CD14-positive monocyte (primary cell): Measurements from ENCODE around the gene LACTBL1. TPM values are rescaled to one million over a fixed set of nuclear protein-coding genes. Genes with fewer than 3 reads are reported as not detected.

Experiments
- DNase-seq, 3 donors: peaks; one replicate each; pipeline ENCODE4 v3.0.0-alpha.2; 2011 to 2022
- H2AFZ ChIP-seq: 2 replicates; pipeline ENCODE4 v1.6.0; 2012; ENCODE audit warnings: mild to moderate bottlenecking, low read depth, low read length, inconsistent platforms; ENCODE audit not compliant: insufficient read depth, poor library complexity, severe bottlenecking
- H3K27ac ChIP-seq, 2 donors: 1 replicate in 1 of 2; 2 replicates in 1 of 2; pipeline ENCODE4 v1.5.1; 2012 to 2013; ENCODE audit warnings: low read length in 2 of 2, control low read depth in 1 of 2, inconsistent platforms in 1 of 2, low read depth in 1 of 2, mild to moderate bottlenecking in 1 of 2
- H3K27me3 ChIP-seq, 2 donors: one replicate each; pipeline versions ENCODE4 v1.6.0 to v1.6.1; 2011 to 2013; ENCODE audit warnings: low read length in 2 of 2; ENCODE audit not compliant: control insufficient read depth in 2 of 2, insufficient read depth in 2 of 2
- H3K36me3 ChIP-seq, 2 donors: replicated peaks in 1 of 2; 1 replicate in 1 of 2; 2 replicates in 1 of 2; pipeline versions ENCODE4 v1.5.1 to v1.6.1; 2012 to 2013; ENCODE audit warnings: low read length in 2 of 2, control low read depth in 1 of 2, inconsistent platforms in 1 of 2, mild to moderate bottlenecking in 1 of 2; ENCODE audit not compliant: insufficient read depth in 2 of 2, control insufficient read depth in 1 of 2
- H3K4me1 ChIP-seq, 2 donors: 1 replicate in 1 of 2; 2 replicates in 1 of 2; pipeline versions ENCODE4 v1.5.1 to v1.6.1; 2012 to 2013; ENCODE audit warnings: low read length in 2 of 2, control low read depth in 1 of 2, inconsistent platforms in 1 of 2, mild to moderate bottlenecking in 1 of 2, moderate library complexity in 1 of 2; ENCODE audit not compliant: insufficient read depth in 2 of 2, control insufficient read depth in 1 of 2
- H3K4me2 ChIP-seq: replicated peaks from 2 replicates; pipeline ENCODE3; 2012; ENCODE audit warnings: low read length, moderate library complexity, mild to moderate bottlenecking; ENCODE audit not compliant: poor library complexity, severe bottlenecking; ENCODE audit errors: extremely low read depth
- H3K4me3 ChIP-seq, 3 experiments: fragments of 200-600 bp in 1 of 3; sonication (generic) in 1 of 3; replicated peaks in 1 of 3; 1 replicate in 2 of 3; 2 replicates in 1 of 3; pipeline ENCODE4 v1.5.1; 2011 to 2013; ENCODE audit warnings: low read length in 3 of 3, mild to moderate bottlenecking in 3 of 3, control low read depth in 2 of 3, low read depth in 2 of 3, inconsistent platforms in 1 of 3, moderate library complexity in 1 of 3
- H3K79me2 ChIP-seq: 2 replicates; pipeline ENCODE4 v1.6.0; 2012; ENCODE audit warnings: mild to moderate bottlenecking, control low read depth, inconsistent platforms, low read length, moderate library complexity; ENCODE audit not compliant: insufficient read depth
- H3K9ac ChIP-seq: 2 replicates; pipeline ENCODE4 v1.6.0; 2017; ENCODE audit warnings: low read length, mild to moderate bottlenecking; ENCODE audit not compliant: insufficient read depth, poor library complexity, severe bottlenecking
- H3K9me3 ChIP-seq, 2 donors: replicated peaks in 1 of 2; 1 replicate in 1 of 2; 2 replicates in 1 of 2; pipeline versions ENCODE4 v1.5.1 to v1.6.1; 2012 to 2013; ENCODE audit warnings: low read length in 2 of 2, control low read depth in 1 of 2; ENCODE audit not compliant: control insufficient read depth in 1 of 2, insufficient read depth in 1 of 2
- H4K20me1 ChIP-seq: 2 replicates; pipeline ENCODE4 v1.6.0; 2012; ENCODE audit warnings: mild to moderate bottlenecking, low read length, control low read depth, moderate library complexity; ENCODE audit not compliant: insufficient read depth
- H3K27ac Mint-ChIP-seq, 7 donors: one replicate each; pipeline ENCODE4 v1.8.0; 2020; ENCODE audit warnings: mild to moderate bottlenecking in 7 of 7, mixed read lengths in 7 of 7, moderate library complexity in 6 of 7, inconsistent platforms in 2 of 7
- H3K27me3 Mint-ChIP-seq, 3 donors: one replicate each; pipeline ENCODE4 v1.8.0; 2021 to 2022; ENCODE audit warnings: low read depth in 3 of 3, mild to moderate bottlenecking in 3 of 3, mixed read lengths in 3 of 3, moderate library complexity in 3 of 3, inconsistent platforms in 1 of 3
- H3K36me3 Mint-ChIP-seq, 2 donors: one replicate each; pipeline ENCODE4 v1.8.0; 2020; ENCODE audit warnings: mixed read lengths in 2 of 2, inconsistent platforms in 1 of 2, mild to moderate bottlenecking in 1 of 2
- H3K4me1 Mint-ChIP-seq: one replicate; pipeline ENCODE4 v1.8.0; 2020; ENCODE audit warnings: mild to moderate bottlenecking, mixed read lengths
- H3K4me3 Mint-ChIP-seq, 2 donors: one replicate each; pipeline ENCODE4 v1.8.0; 2020; ENCODE audit warnings: mild to moderate bottlenecking in 2 of 2, mixed read lengths in 2 of 2, moderate library complexity in 1 of 2
- H3K9me3 Mint-ChIP-seq, 7 donors: one replicate each; pipeline ENCODE4 v1.8.0; 2020 to 2022; ENCODE audit warnings: mixed read lengths in 7 of 7, mild to moderate bottlenecking in 6 of 7, moderate library complexity in 6 of 7, inconsistent platforms in 2 of 7
- WGBS: methylation state at CpG from one replicate; pipeline ENCODE4 v1.1.5; 2013; ENCODE audit warnings: missing lambda C conversion rate; ENCODE audit not compliant: insufficient coverage; 5-methylcytosine and 5-hydroxymethylcytosine counted together
- intact Hi-C, 2 donors: fragments of 100-400 bp; cut with micrococcal nuclease; formaldehyde crosslinking; loops; one replicate each; pipeline versions ENCODE4 v1.15.0 to v1.15.1; 2023
- polyA plus RNA-seq, 3 donors: library from polyadenylated mRNA; depleted of rRNA in 1 of 3; unstranded in 2 of 3; stranded (reverse) in 1 of 3; fragments of 300-500 nt in 2 of 3; fragments of >200 nt in 1 of 3; fragmentation: Illumina TruSeq in 2 of 3; gene quantifications; 1 replicate in 2 of 3; 2 replicates in 1 of 3; pipeline ENCODE4 v1.2.3, GENCODE V29; 2012 to 2021
- TF ChIP-seq, protein P1 (sequence below): fragments of 200-600 bp; IDR thresholded peaks from one replicate; pipeline ENCODE4 v1.8.0; 2022; ENCODE audit warnings: antibody characterized with exemption, mild to moderate bottlenecking

The LACTBL1 gene
- polyA plus RNA-seq, 3 donors, result not detected

DNA sequence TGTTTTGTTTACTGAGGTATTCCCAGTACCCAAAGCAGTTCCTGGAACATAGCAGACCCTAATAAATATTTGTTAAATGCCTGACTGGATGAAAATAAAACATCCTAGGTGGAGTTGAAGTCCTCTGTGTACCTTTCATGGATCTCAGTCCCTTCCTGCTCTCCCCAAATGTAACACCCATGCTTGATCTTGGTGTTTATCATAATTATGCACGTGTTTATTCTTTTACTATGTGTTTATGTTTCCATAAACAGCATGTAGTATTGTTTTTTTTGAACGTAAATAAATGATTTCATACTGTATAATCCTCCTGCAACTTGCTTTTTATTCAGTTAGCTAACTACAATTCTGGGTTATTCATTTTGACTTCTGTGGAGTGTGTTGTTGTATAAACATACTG is 4.8 kb downstream of the LACTBL1 start:
- Histone ChIP-seq H3K9me3 (no peaks in the 10 kb centered on the region), H2AFZ (no peak overlapping the region), H3K36me3 (no peaks in the 10 kb centered on the region), H3K4me2 (no peak overlapping the region), H3K9ac (no peak overlapping the region), H3K27me3 (peaks cover 16 to 22% of the 10 kb centered on the region in 2 donors), H3K27ac (no peak overlapping the region), H4K20me1 (no peaks in the 10 kb centered on the region), H3K79me2 (no peaks in the 10 kb centered on the region), H3K4me3 (no peak overlapping the region), H3K4me1 (no peaks in the 10 kb centered on the region)
- Mint-ChIP-seq H3K27me3 (peaks cover 27 to 43% (median 31%) of the 10 kb centered on the region in 3 donors), H3K27ac (no peak overlapping the region), H3K9me3 (peaks cover 2 to 6% (median 4%) of the 10 kb centered on the region in 7 donors), H3K4me1 (no peaks in the 10 kb centered on the region), H3K4me3 (no peak overlapping the region), H3K36me3 (no peaks in the 10 kb centered on the region)
- DNase-seq, result no peak
- TF ChIP-seq, protein P1, sequence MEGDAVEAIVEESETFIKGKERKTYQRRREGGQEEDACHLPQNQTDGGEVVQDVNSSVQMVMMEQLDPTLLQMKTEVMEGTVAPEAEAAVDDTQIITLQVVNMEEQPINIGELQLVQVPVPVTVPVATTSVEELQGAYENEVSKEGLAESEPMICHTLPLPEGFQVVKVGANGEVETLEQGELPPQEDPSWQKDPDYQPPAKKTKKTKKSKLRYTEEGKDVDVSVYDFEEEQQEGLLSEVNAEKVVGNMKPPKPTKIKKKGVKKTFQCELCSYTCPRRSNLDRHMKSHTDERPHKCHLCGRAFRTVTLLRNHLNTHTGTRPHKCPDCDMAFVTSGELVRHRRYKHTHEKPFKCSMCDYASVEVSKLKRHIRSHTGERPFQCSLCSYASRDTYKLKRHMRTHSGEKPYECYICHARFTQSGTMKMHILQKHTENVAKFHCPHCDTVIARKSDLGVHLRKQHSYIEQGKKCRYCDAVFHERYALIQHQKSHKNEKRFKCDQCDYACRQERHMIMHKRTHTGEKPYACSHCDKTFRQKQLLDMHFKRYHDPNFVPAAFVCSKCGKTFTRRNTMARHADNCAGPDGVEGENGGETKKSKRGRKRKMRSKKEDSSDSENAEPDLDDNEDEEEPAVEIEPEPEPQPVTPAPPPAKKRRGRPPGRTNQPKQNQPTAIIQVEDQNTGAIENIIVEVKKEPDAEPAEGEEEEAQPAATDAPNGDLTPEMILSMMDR, result no peak
- WGBS, result no CpG with 5 or more reads among the region's 2 CpGs
- intact Hi-C loops, result no loop called here

DNA sequence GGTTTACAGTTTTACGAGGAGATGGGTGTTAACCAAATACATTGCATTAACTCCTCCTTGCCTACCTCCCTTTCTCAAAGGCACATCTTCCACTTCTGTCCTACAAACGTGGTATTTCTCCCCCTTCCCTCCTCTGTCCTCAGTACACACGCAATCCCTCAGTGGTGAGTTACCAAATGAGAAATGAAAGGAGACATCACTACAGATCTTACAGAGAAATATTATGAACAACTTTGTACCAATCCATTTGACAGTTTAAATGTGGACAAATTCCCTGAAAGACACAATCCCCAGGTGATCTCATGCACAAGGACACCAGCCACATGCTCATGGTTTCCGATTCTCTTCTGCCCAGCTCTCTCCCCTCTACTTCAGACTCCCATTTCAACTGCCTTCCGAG is 6.4 kb downstream of the LACTBL1 start:
- no peaks in the 10 kb centered on the region for H3K79me2 ChIP-seq
- no peaks in the 10 kb centered on the region for H3K36me3 ChIP-seq
- WGBS, result 92% methylated on average over 3 of the region's 5 CpGs
- H3K27me3 ChIP-seq, result peaks cover 16 to 19% of the 10 kb centered on the region in 2 donors
- no peaks in the 10 kb centered on the region for H3K4me1 ChIP-seq
- no peak overlapping the region for H2AFZ ChIP-seq
- H3K27ac Mint-ChIP-seq, result no peak overlapping the region
- H3K9ac ChIP-seq, result no peak overlapping the region
- no peak overlapping the region for H3K4me3 ChIP-seq
- no peaks in the 10 kb centered on the region for H3K9me3 ChIP-seq
- no peak overlapping the region for H3K27ac ChIP-seq
- H3K36me3 Mint-ChIP-seq, result no peaks in the 10 kb centered on the region
- no peak for DNase-seq
- no peaks in the 10 kb centered on the region for H3K4me1 Mint-ChIP-seq
- peaks cover 23 to 38% (median 28%) of the 10 kb centered on the region in 3 donors for H3K27me3 Mint-ChIP-seq
- H3K4me3 Mint-ChIP-seq, result no peak overlapping the region
- intact Hi-C loops, result no loop called here
- peaks cover 2 to 6% (median 4%) of the 10 kb centered on the region in 7 donors for H3K9me3 Mint-ChIP-seq
- no peak overlapping the region for H3K4me2 ChIP-seq
- TF ChIP-seq, protein P1, result no peak
- H4K20me1 ChIP-seq, result no peaks in the 10 kb centered on the region
